Mesothelial cell of epicardium (in vitro differentiated cells): ENCODE measurements around the gene NECAP2. TPM values are rescaled to one million over a fixed set of nuclear protein-coding genes. Genes with fewer than 3 reads are reported as not detected.
"Not testable (repeated sequence)": the region's sequence is repeated elsewhere in the genome, so short reads cannot be mapped to it uniquely, and the experiment has no call there.

Experiments used
- DNase-seq, 2 experiments: peaks; one replicate each; pipeline ENCODE4 v3.0.0; 2021; ENCODE audit warnings: low spot score in 2 of 2; ENCODE audit not compliant: unreplicated experiment in 2 of 2
- H3K27ac Mint-ChIP-seq: 2 replicates; pipeline ENCODE4 v1.8.0; 2021; ENCODE audit warnings: mixed read lengths
- H3K27me3 Mint-ChIP-seq: 2 replicates; pipeline ENCODE4 v1.8.0; 2021; ENCODE audit warnings: low read depth, mixed read lengths
- H3K36me3 Mint-ChIP-seq: 2 replicates; pipeline ENCODE4 v1.8.0; 2021; ENCODE audit warnings: mixed read lengths
- H3K4me1 Mint-ChIP-seq: 2 replicates; pipeline ENCODE4 v1.8.0; 2021; ENCODE audit warnings: mixed read lengths
- H3K4me3 Mint-ChIP-seq: 2 replicates; pipeline ENCODE4 v1.8.0; 2021; ENCODE audit warnings: mild to moderate bottlenecking, moderate library complexity, mixed read lengths
- H3K9me3 Mint-ChIP-seq: 2 replicates; pipeline ENCODE4 v1.8.0; 2021; ENCODE audit warnings: mixed read lengths
- total RNA-seq: library from RNA; stranded (reverse); gene quantifications from 3 replicates; pipeline ENCODE4 v1.2.1, GENCODE V29; 2021
- TF ChIP-seq, protein P1 (sequence below): fragments of 200-600 bp; sonication (generic); IDR thresholded peaks from one replicate; pipeline ENCODE4 v1.5.0; 2021; ENCODE audit warnings: antibody characterized with exemption; ENCODE audit not compliant: unreplicated experiment

NECAP2 gene
- total RNA-seq, 1 donor from 2014 or later: 43.7 TPM

DNA sequence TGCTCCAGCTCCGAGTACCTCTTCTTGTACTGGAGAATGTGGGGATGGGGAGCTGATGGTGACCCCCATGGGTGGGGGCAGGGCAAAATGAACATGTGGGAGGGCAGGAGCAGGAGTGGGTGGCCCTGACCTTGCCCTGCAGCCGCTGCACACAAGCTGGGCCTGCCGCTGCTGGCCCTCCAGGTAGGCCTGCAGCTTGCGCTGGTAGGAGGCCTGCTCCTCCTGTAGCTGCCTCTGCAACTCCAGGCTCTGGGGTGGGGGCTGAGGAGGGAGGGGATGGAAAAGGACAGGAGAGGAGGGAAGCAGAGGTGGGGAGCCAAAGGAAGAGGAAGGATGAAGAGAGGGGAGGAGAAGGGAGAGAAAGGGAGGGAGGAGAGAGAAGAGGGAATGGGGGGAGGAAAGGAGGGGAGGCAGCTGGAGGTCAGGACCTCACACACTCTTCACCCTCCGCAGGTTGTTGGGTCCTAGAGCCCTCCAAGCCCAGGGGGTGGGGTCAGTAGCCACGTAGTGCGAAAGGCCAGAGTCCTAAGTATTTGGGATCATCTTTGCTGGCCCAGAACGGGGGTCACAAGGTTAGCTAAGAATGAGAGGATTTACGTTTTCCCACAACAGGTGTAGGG lies 50.6 kb downstream of the NECAP2 start:
- H3K4me3 Mint-ChIP-seq: no peak overlapping the region

DNA sequence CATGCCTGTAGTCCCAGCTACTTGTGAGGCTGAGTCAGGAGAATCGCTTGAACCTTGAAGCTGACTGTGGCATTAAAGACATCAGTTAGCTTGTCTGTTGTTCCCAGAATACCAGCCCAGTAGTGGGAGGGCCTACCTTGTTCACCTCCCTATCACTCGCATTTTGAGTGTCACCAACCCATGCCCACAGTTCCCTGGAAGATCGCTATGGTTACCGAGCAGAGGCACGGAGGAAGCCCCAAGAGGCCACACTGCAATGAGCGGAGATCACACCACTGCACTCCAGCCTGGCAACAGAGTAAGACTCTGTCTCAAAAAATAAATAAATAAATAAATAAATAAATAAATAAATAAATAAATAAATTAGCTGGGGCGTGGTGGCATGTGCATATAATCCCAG lies 52.4 kb downstream of the NECAP2 start:
- not testable (repeated sequence) for H3K4me1 Mint-ChIP-seq, DNase-seq, H3K27me3 Mint-ChIP-seq, H3K4me3 Mint-ChIP-seq, H3K9me3 Mint-ChIP-seq, H3K27ac Mint-ChIP-seq, H3K36me3 Mint-ChIP-seq

More for the DNA sequence above, 50.6 kb downstream of the NECAP2 start:
- TF ChIP-seq, protein P1, sequence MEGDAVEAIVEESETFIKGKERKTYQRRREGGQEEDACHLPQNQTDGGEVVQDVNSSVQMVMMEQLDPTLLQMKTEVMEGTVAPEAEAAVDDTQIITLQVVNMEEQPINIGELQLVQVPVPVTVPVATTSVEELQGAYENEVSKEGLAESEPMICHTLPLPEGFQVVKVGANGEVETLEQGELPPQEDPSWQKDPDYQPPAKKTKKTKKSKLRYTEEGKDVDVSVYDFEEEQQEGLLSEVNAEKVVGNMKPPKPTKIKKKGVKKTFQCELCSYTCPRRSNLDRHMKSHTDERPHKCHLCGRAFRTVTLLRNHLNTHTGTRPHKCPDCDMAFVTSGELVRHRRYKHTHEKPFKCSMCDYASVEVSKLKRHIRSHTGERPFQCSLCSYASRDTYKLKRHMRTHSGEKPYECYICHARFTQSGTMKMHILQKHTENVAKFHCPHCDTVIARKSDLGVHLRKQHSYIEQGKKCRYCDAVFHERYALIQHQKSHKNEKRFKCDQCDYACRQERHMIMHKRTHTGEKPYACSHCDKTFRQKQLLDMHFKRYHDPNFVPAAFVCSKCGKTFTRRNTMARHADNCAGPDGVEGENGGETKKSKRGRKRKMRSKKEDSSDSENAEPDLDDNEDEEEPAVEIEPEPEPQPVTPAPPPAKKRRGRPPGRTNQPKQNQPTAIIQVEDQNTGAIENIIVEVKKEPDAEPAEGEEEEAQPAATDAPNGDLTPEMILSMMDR: no peak
- Mint-ChIP-seq H3K9me3 (no peaks in the 10 kb centered on the region), H3K36me3 (peaks cover 6% of the 10 kb centered on the region), H3K27ac (no peak overlapping the region), H3K4me1 (peaks cover 2% of the 10 kb centered on the region), H3K27me3 (no peaks in the 10 kb centered on the region)
- no peak for DNase-seq

DNA sequence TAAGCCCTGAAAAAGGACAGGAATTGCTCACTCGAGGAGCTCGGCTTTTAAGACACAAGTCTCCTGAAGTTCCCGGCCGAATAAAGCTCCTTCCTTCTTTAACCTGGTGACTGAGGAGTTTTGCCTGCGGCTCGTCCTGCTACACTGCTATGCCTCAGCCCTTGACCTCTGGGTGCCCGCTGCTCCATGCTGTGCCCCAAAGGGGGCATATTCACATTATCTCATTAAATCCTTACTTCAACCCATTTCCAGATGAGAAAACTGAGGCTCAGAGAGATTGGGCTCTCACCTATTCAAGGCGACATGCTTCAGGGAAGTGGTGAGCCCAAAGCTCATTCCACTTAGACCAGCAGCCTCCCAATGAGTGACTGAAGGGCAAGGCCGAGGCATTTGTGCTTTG lies 53.2 kb downstream of the NECAP2 start:
- H3K27me3 Mint-ChIP-seq, H3K27ac Mint-ChIP-seq, H3K4me1 Mint-ChIP-seq, H3K36me3 Mint-ChIP-seq, H3K4me3 Mint-ChIP-seq, H3K9me3 Mint-ChIP-seq, DNase-seq: not testable (repeated sequence)

DNA sequence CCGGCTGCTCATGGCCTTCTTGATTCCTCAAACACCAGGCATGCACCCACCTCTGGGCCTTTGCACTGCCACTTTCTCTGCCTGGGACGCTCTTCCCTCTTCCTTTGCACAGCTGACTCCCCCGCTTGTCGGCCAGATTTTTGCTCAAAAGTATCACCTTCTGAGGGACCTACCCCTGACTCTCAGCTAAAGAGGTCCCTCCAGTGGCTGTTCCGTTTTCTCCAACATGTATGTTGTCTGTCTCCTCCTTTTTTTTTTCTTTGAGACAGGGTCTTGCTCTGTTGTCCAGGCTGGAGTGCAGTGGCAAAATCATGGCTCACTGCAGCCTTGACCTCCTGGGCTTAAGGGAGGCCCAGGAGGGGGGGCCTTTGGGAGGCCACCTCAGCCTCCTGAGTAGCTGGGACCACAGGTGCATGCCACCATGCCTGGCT lies 57.0 kb downstream of the NECAP2 start:
- H3K36me3 Mint-ChIP-seq, H3K4me1 Mint-ChIP-seq, DNase-seq, H3K27me3 Mint-ChIP-seq, H3K9me3 Mint-ChIP-seq: not testable (repeated sequence)
- H3K4me3 Mint-ChIP-seq: peak overlapping the region; percentile 74
- H3K27ac Mint-ChIP-seq: peak overlapping the region; percentile 40

DNA sequence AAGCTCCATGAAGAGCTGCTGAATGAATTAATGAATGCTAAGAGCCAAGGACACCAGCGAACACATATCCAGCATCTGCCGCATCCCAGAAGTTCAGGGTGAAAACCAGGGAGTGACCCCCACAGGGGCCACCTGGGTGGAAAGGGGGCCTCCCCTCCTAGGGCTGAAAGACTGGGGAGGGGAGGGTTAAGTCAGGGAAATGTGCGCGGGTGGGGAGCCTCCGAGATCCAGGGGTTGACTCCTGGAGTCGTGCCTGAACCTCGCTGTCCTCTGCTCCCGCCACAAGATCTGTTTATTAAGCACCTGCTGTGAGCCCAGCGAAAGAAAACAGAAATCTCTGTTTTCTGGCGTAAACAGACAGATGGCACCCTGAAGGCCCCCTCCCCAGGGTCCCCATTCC lies 57.5 kb downstream of the NECAP2 start:
- not testable (repeated sequence) for DNase-seq
- peak overlapping the region; percentile 25 for H3K27ac Mint-ChIP-seq

DNA sequence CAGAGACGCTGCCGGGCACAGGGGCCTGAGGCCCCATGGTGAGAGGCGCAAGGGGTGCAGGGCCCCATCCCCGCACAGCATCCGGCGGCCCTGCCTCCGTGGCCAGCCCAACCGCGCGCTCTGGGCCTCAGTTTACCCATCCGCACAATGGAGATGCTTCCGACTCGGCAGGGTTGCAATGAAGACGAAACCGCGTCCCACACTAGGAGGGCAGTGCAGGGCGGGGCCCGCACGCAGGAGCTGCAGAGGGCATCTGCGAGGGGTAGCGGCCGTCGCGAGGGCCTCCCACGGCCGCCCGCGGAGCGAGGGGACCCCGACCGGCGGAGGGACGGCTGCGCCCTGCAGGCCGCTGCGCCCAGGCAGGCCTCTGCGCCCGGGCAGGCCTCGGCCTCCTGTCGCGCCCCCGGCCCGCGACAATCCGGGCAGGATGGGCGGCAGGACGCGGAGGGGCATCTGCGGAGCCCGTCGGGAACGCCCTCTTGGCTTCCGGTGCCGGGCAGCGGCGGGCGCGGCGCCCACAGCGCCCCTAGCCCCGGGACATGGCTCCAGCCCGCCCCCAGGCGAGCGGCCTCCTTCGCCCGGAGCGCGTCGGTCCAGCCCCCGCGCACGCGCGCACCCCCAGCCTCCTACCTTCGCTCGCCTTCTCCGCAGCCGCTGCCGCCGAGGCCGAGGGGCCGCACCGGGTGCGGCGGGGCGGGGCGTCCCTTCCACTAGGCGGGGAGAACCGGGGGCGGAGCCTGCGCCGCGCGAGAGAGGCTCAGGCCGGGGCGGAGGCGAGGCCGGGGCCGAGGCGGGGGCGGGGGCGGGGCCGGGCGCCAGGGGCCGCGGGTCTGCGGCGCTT lies 58.3 kb downstream of the NECAP2 start:
- Mint-ChIP-seq H3K4me1 (peaks cover 7% of the 10 kb centered on the region), H3K9me3 (no peaks in the 10 kb centered on the region), H3K4me3 (peak overlapping the region; percentile 80), H3K27ac (no peak overlapping the region), H3K36me3 (no peaks in the 10 kb centered on the region), H3K27me3 (no peaks in the 10 kb centered on the region)
- DNase-seq: peak; percentile 87 to 93
- TF ChIP-seq, protein P1: no peak

More for the DNA sequence above, 57.5 kb downstream of the NECAP2 start:
- H3K4me1 Mint-ChIP-seq, H3K36me3 Mint-ChIP-seq, H3K9me3 Mint-ChIP-seq, H3K27me3 Mint-ChIP-seq: not testable (repeated sequence)
- H3K4me3 Mint-ChIP-seq: peak overlapping the region; percentile 74

DNA sequence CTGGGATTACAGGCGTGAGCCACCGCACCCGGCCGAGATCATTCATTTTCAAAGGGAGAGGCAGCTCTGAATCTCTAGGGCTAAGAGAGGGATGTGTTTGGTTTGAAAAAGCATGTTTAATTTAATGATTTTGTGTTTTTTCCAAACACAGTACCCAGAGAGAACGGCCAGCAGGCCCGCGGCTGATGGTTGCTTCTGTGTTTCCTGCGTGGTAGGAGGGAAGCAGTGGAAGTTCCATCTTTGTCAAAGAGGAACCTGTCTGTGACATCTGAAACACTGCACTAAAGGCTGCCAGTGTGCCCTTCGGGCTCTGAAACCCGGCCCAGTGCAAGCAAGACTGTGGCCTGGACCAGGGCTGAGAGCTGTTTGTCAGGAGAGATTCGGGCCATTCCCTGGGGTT lies 59.9 kb downstream of the NECAP2 start:
- not testable (repeated sequence) for H3K9me3 Mint-ChIP-seq, H3K36me3 Mint-ChIP-seq, DNase-seq, H3K27ac Mint-ChIP-seq, H3K27me3 Mint-ChIP-seq, H3K4me1 Mint-ChIP-seq
- peak overlapping the region; percentile 80 for H3K4me3 Mint-ChIP-seq

DNA sequence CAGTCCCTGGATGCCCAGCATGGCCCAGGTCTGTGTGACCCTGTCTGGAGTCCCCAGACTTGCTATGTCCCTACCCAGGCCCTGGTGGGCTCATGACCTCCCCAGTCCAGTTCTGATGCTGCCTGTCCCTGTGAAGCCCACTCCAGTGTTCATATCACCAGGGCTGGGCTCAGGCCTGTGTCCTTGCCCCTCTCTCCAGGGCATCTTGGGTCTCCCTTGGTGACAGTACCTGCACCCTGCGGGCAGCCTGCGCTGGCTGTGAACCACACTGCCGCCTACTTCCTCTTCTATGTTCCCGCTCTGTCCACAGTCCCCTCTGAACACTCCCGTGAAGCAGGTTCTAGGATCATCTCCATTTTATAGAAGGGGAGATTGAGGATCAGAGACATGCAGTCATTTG lies 60.5 kb downstream of the NECAP2 start:
- not testable (repeated sequence) for H3K4me1 Mint-ChIP-seq, H3K36me3 Mint-ChIP-seq, H3K9me3 Mint-ChIP-seq, H3K27me3 Mint-ChIP-seq, H3K27ac Mint-ChIP-seq, DNase-seq
- peak overlapping the region; percentile 20 for H3K4me3 Mint-ChIP-seq

DNA sequence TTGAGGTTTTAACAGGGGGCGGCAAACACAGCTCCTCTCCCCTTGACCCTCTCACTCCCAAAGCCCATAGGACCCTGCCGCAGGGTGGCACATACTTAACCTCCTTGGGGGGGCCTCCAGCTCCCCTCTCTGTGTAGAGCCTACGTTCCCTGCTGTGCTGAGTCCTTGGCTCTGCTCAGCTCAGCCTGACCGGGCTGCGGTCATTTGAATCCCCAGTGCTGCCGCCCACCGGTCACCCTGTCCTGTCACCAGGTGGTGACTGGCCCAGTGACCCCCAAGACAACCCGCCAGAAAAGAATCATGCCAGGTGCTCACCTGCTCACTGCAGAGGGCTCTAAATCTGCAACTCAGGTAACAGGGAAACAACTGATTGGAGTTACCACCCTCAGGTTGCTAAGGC lies 60.9 kb downstream of the NECAP2 start:
- not testable (repeated sequence) for H3K27ac Mint-ChIP-seq, H3K4me1 Mint-ChIP-seq, H3K9me3 Mint-ChIP-seq, H3K36me3 Mint-ChIP-seq, H3K27me3 Mint-ChIP-seq, DNase-seq
- peak overlapping the region; percentile 20 for H3K4me3 Mint-ChIP-seq
